Measurements from ENCODE around the gene NKD2.

DNA sequence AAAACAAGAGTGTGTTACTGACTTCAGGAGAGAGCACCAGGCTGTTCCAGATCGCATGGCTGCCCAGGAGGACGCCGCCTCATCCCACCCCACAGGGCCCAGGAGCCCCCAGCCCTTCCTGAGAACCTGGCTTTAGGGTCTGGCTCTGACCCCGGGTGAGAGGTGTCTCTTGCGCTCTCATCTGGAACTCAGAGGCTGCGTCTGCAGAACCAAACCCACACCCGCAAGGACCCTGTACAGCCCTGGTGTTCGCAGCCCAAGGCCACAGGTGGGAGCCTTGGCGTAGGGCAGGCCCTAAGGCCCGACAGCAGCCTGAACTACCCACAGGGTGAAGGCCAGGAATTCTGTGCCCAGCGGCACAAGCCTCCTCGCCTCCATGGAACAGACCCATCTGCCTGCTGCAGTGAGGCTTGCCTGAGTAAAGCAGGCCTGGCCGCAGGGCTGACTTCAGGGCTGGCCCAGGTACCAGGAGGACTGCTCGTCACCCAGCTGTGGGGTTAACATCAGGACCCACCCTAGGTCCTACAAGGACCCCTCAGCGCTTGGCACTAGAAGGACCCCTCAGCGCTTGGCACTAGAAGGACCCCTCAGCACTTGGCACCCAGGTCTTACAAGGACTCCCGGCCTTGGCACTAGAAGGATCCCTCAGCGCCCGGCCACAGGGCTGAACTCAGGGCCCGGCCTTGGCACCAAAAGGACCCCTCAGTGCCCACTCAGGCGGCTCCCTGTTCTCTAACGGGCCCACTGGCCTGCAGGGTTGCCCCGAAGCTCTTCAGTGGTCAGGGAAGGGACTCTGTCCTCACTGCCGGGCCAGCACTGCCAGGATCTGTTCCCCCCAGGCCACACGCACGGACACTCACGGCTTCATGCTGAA lies 48.2 kb downstream of the NKD2 start:
- TF ChIP-seq, protein P1, sequence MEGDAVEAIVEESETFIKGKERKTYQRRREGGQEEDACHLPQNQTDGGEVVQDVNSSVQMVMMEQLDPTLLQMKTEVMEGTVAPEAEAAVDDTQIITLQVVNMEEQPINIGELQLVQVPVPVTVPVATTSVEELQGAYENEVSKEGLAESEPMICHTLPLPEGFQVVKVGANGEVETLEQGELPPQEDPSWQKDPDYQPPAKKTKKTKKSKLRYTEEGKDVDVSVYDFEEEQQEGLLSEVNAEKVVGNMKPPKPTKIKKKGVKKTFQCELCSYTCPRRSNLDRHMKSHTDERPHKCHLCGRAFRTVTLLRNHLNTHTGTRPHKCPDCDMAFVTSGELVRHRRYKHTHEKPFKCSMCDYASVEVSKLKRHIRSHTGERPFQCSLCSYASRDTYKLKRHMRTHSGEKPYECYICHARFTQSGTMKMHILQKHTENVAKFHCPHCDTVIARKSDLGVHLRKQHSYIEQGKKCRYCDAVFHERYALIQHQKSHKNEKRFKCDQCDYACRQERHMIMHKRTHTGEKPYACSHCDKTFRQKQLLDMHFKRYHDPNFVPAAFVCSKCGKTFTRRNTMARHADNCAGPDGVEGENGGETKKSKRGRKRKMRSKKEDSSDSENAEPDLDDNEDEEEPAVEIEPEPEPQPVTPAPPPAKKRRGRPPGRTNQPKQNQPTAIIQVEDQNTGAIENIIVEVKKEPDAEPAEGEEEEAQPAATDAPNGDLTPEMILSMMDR (IDR thresholded peaks at IDR 0.05; ENCODE audit: poor library complexity) = no peak
- no peak for TF ChIP-seq EZH2phosphoT487 (IDR thresholded peaks at IDR 0.05; ENCODE audit: low read depth, severe bottlenecking, unreplicated experiment)
